CD14-positive monocyte (primary cell): ENCODE measurements around the gene TNKS1BP1. TPM values are rescaled to one million over a fixed set of nuclear protein-coding genes. Genes with fewer than 3 reads are reported as not detected.

Experiments
- DNase-seq, 3 donors: peaks; one replicate each; pipeline ENCODE4 v3.0.0-alpha.2; 2011 to 2022
- H2AFZ ChIP-seq: 2 replicates; pipeline ENCODE4 v1.6.0; 2012; ENCODE audit warnings: mild to moderate bottlenecking, low read depth, low read length, inconsistent platforms; ENCODE audit not compliant: insufficient read depth, poor library complexity, severe bottlenecking
- H3K27ac ChIP-seq, 2 donors: 1 replicate in 1 of 2; 2 replicates in 1 of 2; pipeline ENCODE4 v1.5.1; 2012 to 2013; ENCODE audit warnings: low read length in 2 of 2, control low read depth in 1 of 2, inconsistent platforms in 1 of 2, low read depth in 1 of 2, mild to moderate bottlenecking in 1 of 2
- H3K27me3 ChIP-seq, 2 donors: one replicate each; pipeline versions ENCODE4 v1.6.0 to v1.6.1; 2011 to 2013; ENCODE audit warnings: low read length in 2 of 2; ENCODE audit not compliant: control insufficient read depth in 2 of 2, insufficient read depth in 2 of 2
- H3K36me3 ChIP-seq, 2 donors: replicated peaks in 1 of 2; 1 replicate in 1 of 2; 2 replicates in 1 of 2; pipeline versions ENCODE4 v1.5.1 to v1.6.1; 2012 to 2013; ENCODE audit warnings: low read length in 2 of 2, control low read depth in 1 of 2, inconsistent platforms in 1 of 2, mild to moderate bottlenecking in 1 of 2; ENCODE audit not compliant: insufficient read depth in 2 of 2, control insufficient read depth in 1 of 2
- H3K4me1 ChIP-seq, 2 donors: 1 replicate in 1 of 2; 2 replicates in 1 of 2; pipeline versions ENCODE4 v1.5.1 to v1.6.1; 2012 to 2013; ENCODE audit warnings: low read length in 2 of 2, control low read depth in 1 of 2, inconsistent platforms in 1 of 2, mild to moderate bottlenecking in 1 of 2, moderate library complexity in 1 of 2; ENCODE audit not compliant: insufficient read depth in 2 of 2, control insufficient read depth in 1 of 2
- H3K4me2 ChIP-seq: replicated peaks from 2 replicates; pipeline ENCODE3; 2012; ENCODE audit warnings: low read length, moderate library complexity, mild to moderate bottlenecking; ENCODE audit not compliant: poor library complexity, severe bottlenecking; ENCODE audit errors: extremely low read depth
- H3K4me3 ChIP-seq, 3 experiments: fragments of 200-600 bp in 1 of 3; sonication (generic) in 1 of 3; replicated peaks in 1 of 3; 1 replicate in 2 of 3; 2 replicates in 1 of 3; pipeline ENCODE4 v1.5.1; 2011 to 2013; ENCODE audit warnings: low read length in 3 of 3, mild to moderate bottlenecking in 3 of 3, control low read depth in 2 of 3, low read depth in 2 of 3, inconsistent platforms in 1 of 3, moderate library complexity in 1 of 3
- H3K79me2 ChIP-seq: 2 replicates; pipeline ENCODE4 v1.6.0; 2012; ENCODE audit warnings: mild to moderate bottlenecking, control low read depth, inconsistent platforms, low read length, moderate library complexity; ENCODE audit not compliant: insufficient read depth
- H3K9ac ChIP-seq: 2 replicates; pipeline ENCODE4 v1.6.0; 2017; ENCODE audit warnings: low read length, mild to moderate bottlenecking; ENCODE audit not compliant: insufficient read depth, poor library complexity, severe bottlenecking
- H3K9me3 ChIP-seq, 2 donors: replicated peaks in 1 of 2; 1 replicate in 1 of 2; 2 replicates in 1 of 2; pipeline versions ENCODE4 v1.5.1 to v1.6.1; 2012 to 2013; ENCODE audit warnings: low read length in 2 of 2, control low read depth in 1 of 2; ENCODE audit not compliant: control insufficient read depth in 1 of 2, insufficient read depth in 1 of 2
- H4K20me1 ChIP-seq: 2 replicates; pipeline ENCODE4 v1.6.0; 2012; ENCODE audit warnings: mild to moderate bottlenecking, low read length, control low read depth, moderate library complexity; ENCODE audit not compliant: insufficient read depth
- H3K27ac Mint-ChIP-seq, 7 donors: one replicate each; pipeline ENCODE4 v1.8.0; 2020; ENCODE audit warnings: mild to moderate bottlenecking in 7 of 7, mixed read lengths in 7 of 7, moderate library complexity in 6 of 7, inconsistent platforms in 2 of 7
- H3K27me3 Mint-ChIP-seq, 3 donors: one replicate each; pipeline ENCODE4 v1.8.0; 2021 to 2022; ENCODE audit warnings: low read depth in 3 of 3, mild to moderate bottlenecking in 3 of 3, mixed read lengths in 3 of 3, moderate library complexity in 3 of 3, inconsistent platforms in 1 of 3
- H3K36me3 Mint-ChIP-seq, 2 donors: one replicate each; pipeline ENCODE4 v1.8.0; 2020; ENCODE audit warnings: mixed read lengths in 2 of 2, inconsistent platforms in 1 of 2, mild to moderate bottlenecking in 1 of 2
- H3K4me1 Mint-ChIP-seq: one replicate; pipeline ENCODE4 v1.8.0; 2020; ENCODE audit warnings: mild to moderate bottlenecking, mixed read lengths
- H3K4me3 Mint-ChIP-seq, 2 donors: one replicate each; pipeline ENCODE4 v1.8.0; 2020; ENCODE audit warnings: mild to moderate bottlenecking in 2 of 2, mixed read lengths in 2 of 2, moderate library complexity in 1 of 2
- H3K9me3 Mint-ChIP-seq, 7 donors: one replicate each; pipeline ENCODE4 v1.8.0; 2020 to 2022; ENCODE audit warnings: mixed read lengths in 7 of 7, mild to moderate bottlenecking in 6 of 7, moderate library complexity in 6 of 7, inconsistent platforms in 2 of 7
- WGBS: methylation state at CpG from one replicate; pipeline ENCODE4 v1.1.5; 2013; ENCODE audit warnings: missing lambda C conversion rate; ENCODE audit not compliant: insufficient coverage; 5-methylcytosine and 5-hydroxymethylcytosine counted together
- intact Hi-C, 2 donors: fragments of 100-400 bp; cut with micrococcal nuclease; formaldehyde crosslinking; loops; one replicate each; pipeline versions ENCODE4 v1.15.0 to v1.15.1; 2023
- polyA plus RNA-seq, 3 donors: library from polyadenylated mRNA; depleted of rRNA in 1 of 3; unstranded in 2 of 3; stranded (reverse) in 1 of 3; fragments of 300-500 nt in 2 of 3; fragments of >200 nt in 1 of 3; fragmentation: Illumina TruSeq in 2 of 3; gene quantifications; 1 replicate in 2 of 3; 2 replicates in 1 of 3; pipeline ENCODE4 v1.2.3, GENCODE V29; 2012 to 2021
- TF ChIP-seq, protein P1 (sequence below): fragments of 200-600 bp; IDR thresholded peaks from one replicate; pipeline ENCODE4 v1.8.0; 2022; ENCODE audit warnings: antibody characterized with exemption, mild to moderate bottlenecking

TNKS1BP1 gene
- polyA plus RNA-seq, 3 donors: 0.29 to 1.2 (median 0.50) TPM

GRCh38 chr11:57349491-57350274 is 24.9 kb upstream of the TNKS1BP1 start:
- H3K27ac Mint-ChIP-seq: no peak overlapping the region
- 18% methylated on average over 23 of the region's 31 CpGs for WGBS
- no peaks in the 10 kb centered on the region for H3K36me3 Mint-ChIP-seq
- no peaks in the 10 kb centered on the region for H3K27me3 ChIP-seq
- no peaks in the 10 kb centered on the region for H4K20me1 ChIP-seq
- H3K4me1 Mint-ChIP-seq: peaks cover 19% of the 10 kb centered on the region
- H3K9me3 Mint-ChIP-seq: peaks cover 0 to 9% (median 5%) of the 10 kb centered on the region in 7 donors
- H3K4me3 Mint-ChIP-seq: no peak overlapping the region
- peak overlapping the region; percentile 35 for H2AFZ ChIP-seq
- no peaks in the 10 kb centered on the region for H3K36me3 ChIP-seq
- H3K9ac ChIP-seq: no peak overlapping the region
- peak; percentile 32 to 58 (median 56) for DNase-seq
- intact Hi-C loops: loop anchor here (5.0 to 10.0 kb wide), 4 partner anchors 133 to 295 kb away; partner anchors contain the start of gene YPEL4 (in 1 of the 2)
- H3K27me3 Mint-ChIP-seq: peaks cover 0 to 8% (median 4%) of the 10 kb centered on the region in 3 donors
- no peak overlapping the region for H3K4me3 ChIP-seq
- H3K27ac ChIP-seq: no peak overlapping the region
- no peaks in the 10 kb centered on the region for H3K9me3 ChIP-seq
- no peaks in the 10 kb centered on the region for H3K79me2 ChIP-seq
- TF ChIP-seq, protein P1, sequence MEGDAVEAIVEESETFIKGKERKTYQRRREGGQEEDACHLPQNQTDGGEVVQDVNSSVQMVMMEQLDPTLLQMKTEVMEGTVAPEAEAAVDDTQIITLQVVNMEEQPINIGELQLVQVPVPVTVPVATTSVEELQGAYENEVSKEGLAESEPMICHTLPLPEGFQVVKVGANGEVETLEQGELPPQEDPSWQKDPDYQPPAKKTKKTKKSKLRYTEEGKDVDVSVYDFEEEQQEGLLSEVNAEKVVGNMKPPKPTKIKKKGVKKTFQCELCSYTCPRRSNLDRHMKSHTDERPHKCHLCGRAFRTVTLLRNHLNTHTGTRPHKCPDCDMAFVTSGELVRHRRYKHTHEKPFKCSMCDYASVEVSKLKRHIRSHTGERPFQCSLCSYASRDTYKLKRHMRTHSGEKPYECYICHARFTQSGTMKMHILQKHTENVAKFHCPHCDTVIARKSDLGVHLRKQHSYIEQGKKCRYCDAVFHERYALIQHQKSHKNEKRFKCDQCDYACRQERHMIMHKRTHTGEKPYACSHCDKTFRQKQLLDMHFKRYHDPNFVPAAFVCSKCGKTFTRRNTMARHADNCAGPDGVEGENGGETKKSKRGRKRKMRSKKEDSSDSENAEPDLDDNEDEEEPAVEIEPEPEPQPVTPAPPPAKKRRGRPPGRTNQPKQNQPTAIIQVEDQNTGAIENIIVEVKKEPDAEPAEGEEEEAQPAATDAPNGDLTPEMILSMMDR: peak; percentile 95
- no peak overlapping the region for H3K4me2 ChIP-seq
- peaks cover 10 to 13% of the 10 kb centered on the region in 2 donors for H3K4me1 ChIP-seq

GRCh38 chr11:57348636-57349313 is 24.0 kb upstream of the TNKS1BP1 start:
- H3K27me3 Mint-ChIP-seq: peaks cover 0 to 8% (median 3%) of the 10 kb centered on the region in 3 donors
- H3K27ac Mint-ChIP-seq: peak overlapping the region in 1 of 7 donors; percentile 66
- WGBS: 92% methylated on average over 7 of the region's 14 CpGs
- H3K79me2 ChIP-seq: no peaks in the 10 kb centered on the region
- no peaks in the 10 kb centered on the region for H3K36me3 ChIP-seq
- H3K27ac ChIP-seq: no peak overlapping the region
- TF ChIP-seq, protein P1: no peak
- no peak overlapping the region for H3K9ac ChIP-seq
- H3K27me3 ChIP-seq: no peaks in the 10 kb centered on the region
- no peaks in the 10 kb centered on the region for H3K36me3 Mint-ChIP-seq
- H3K9me3 ChIP-seq: no peaks in the 10 kb centered on the region
- peaks cover 10% of the 10 kb centered on the region for H3K4me1 Mint-ChIP-seq
- no peak overlapping the region for H2AFZ ChIP-seq
- no peak overlapping the region for H3K4me3 Mint-ChIP-seq
- DNase-seq: no peak
- intact Hi-C loops: loop anchor here (5.0 kb wide), 3 partner anchors 134 to 294 kb away; no protein-coding TSS in a partner anchor
- H3K4me3 ChIP-seq: no peak overlapping the region
- H3K4me1 ChIP-seq: peaks cover 2 to 4% of the 10 kb centered on the region in 2 donors
- H3K4me2 ChIP-seq: no peak overlapping the region
- no peaks in the 10 kb centered on the region for H4K20me1 ChIP-seq
- H3K9me3 Mint-ChIP-seq: peaks cover 0 to 9% (median 5%) of the 10 kb centered on the region in 7 donors
